Measurements from ENCODE around the gene TMEM263. TPM values are rescaled to one million over a fixed set of nuclear protein-coding genes. Genes with fewer than 3 reads are reported as not detected.

The TMEM263 gene
- total and polyA plus RNA-seq, 2 of the 13 experiments (the other 11 are each of a cell fraction or from before 2014, with no cell fraction given), result 25.9 to 58.6 TPM

- TF ChIP-seq EHMT2 (IDR thresholded peaks at IDR 0.05; ENCODE audit: borderline replicate concordance, low read depth, low read length) (no peak), MED8 (CRISPR knock-in tag; IDR thresholded peaks at IDR 0.05; ENCODE audit: insufficient replicate concordance) (no peak), WIZ (CRISPR knock-in tag; IDR thresholded peaks at IDR 0.05) (no peak), ZBTB44 (CRISPR knock-in tag; IDR thresholded peaks at IDR 0.05) (no peak), MTERF4 (CRISPR knock-in tag; IDR thresholded peaks at IDR 0.05) (no peak), RAD21 (CRISPR knock-in tag; IDR thresholded peaks at IDR 0.05) (peak; percentile 58; the same call in 1 of the 2 replicates), RFX3 (CRISPR knock-in tag; IDR thresholded peaks at IDR 0.05) (no peak), ZBTB34 (CRISPR knock-in tag; IDR thresholded peaks at IDR 0.05) (no peak), THAP11 (CRISPR knock-in tag; IDR thresholded peaks at IDR 0.05) (peak; percentile 61; the same call in 1 of the 2 replicates), GMEB1 (CRISPR knock-in tag; IDR thresholded peaks at IDR 0.05; ENCODE audit: borderline replicate concordance) (peak; percentile 85), ETV6 (CRISPR knock-in tag; conservative IDR thresholded peaks at IDR 0.05) (0 out of 2 replicates have a peak, but pooled peaks have one; percentile 29), IRF9 (CRISPR knock-in tag; IDR thresholded peaks at IDR 0.05; ENCODE audit: borderline replicate concordance) (peak; percentile 48; the same call in 1 of the 2 replicates)
- TF ChIP-seq, protein P1, sequence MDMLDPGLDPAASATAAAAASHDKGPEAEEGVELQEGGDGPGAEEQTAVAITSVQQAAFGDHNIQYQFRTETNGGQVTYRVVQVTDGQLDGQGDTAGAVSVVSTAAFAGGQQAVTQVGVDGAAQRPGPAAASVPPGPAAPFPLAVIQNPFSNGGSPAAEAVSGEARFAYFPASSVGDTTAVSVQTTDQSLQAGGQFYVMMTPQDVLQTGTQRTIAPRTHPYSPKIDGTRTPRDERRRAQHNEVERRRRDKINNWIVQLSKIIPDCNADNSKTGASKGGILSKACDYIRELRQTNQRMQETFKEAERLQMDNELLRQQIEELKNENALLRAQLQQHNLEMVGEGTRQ (IDR thresholded peaks at IDR 0.05; ENCODE audit: low read depth, low read length), result no peak
- TF ChIP-seq, protein P1 (CRISPR knock-in tag; IDR thresholded peaks at IDR 0.05; ENCODE audit: borderline replicate concordance), result no peak
- TF ChIP-seq, protein P2, sequence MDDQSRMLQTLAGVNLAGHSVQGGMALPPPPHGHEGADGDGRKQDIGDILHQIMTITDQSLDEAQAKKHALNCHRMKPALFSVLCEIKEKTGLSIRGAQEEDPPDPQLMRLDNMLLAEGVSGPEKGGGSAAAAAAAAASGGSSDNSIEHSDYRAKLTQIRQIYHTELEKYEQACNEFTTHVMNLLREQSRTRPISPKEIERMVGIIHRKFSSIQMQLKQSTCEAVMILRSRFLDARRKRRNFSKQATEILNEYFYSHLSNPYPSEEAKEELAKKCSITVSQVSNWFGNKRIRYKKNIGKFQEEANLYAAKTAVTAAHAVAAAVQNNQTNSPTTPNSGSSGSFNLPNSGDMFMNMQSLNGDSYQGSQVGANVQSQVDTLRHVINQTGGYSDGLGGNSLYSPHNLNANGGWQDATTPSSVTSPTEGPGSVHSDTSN (CRISPR knock-in tag; IDR thresholded peaks at IDR 0.05; ENCODE audit: borderline replicate concordance), result peak; percentile 50; the same call in 1 of the 2 replicates
- TF ChIP-seq, protein P3, sequence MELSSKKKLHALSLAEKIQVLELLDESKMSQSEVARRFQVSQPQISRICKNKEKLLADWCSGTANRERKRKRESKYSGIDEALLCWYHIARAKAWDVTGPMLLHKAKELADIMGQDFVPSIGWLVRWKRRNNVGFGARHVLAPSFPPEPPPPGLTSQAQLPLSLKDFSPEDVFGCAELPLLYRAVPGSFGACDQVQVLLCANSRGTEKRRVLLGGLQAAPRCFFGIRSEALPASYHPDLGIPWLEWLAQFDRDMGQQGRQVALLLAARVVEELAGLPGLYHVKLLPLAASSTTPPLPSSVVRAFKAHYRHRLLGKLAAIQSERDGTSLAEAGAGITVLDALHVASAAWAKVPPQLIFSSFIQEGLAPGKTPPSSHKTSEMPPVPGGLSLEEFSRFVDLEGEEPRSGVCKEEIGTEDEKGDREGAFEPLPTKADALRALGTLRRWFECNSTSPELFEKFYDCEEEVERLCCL (CRISPR knock-in tag; IDR thresholded peaks at IDR 0.05; ENCODE audit: borderline replicate concordance), result peak; percentile 82; the same call in 1 of the 2 replicates
Measured at GRCh38 chr12:106955377-106956047, at the start of gene TMEM263 (continued).
